Measurements from ENCODE around the gene ATP10A. TPM values are rescaled to one million over a fixed set of nuclear protein-coding genes. Genes with fewer than 3 reads are reported as not detected.

Gene ATP10A
- total RNA-seq, 1 donor from 2014 or later, result 71.9 TPM

- no peak overlapping the region for H3K27ac Mint-ChIP-seq (ENCODE audit: unreplicated experiment)
- no peak for DNase-seq (ENCODE audit: extremely low spot score, unreplicated experiment)
- no peaks in the 10 kb centered on the region for H3K27me3 Mint-ChIP-seq (ENCODE audit: unreplicated experiment)
- no peak for TF ChIP-seq CTCF (IDR thresholded peaks at IDR 0.05)
- H3K4me1 Mint-ChIP-seq (ENCODE audit: unreplicated experiment), result peaks cover 11% of the 10 kb centered on the region
- H3K4me3 Mint-ChIP-seq (ENCODE audit: unreplicated experiment), result no peak overlapping the region
- H3K9me3 Mint-ChIP-seq (ENCODE audit: unreplicated experiment), result no peaks in the 10 kb centered on the region
- peaks cover 52% of the 10 kb centered on the region for H3K36me3 Mint-ChIP-seq (ENCODE audit: unreplicated experiment)
These were observed 143.8 kb downstream of the ATP10A start for GRCh38 chr15:25719101-25719985.

DNA sequence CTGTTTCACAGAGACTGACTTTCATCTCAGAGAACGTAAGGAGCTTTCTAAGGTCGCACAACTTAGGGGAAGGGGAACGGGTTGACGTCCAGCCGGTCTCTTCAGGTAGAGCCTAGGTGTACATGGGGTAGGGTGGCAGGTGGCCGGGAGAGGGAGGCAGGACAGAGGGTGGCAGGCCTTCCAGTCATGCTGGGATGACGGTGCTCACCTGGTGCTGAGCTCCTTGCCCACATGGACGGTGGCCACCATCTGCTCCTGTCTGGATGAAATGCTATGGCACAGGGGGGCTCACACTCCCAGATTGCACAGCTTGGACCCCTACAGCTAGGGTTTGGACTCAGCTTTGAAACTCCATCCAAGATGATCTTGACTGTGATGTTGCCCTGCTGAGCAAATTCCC is 144.5 kb downstream of the ATP10A start:
- Mint-ChIP-seq H3K27me3 (ENCODE audit: unreplicated experiment) (no peaks in the 10 kb centered on the region), H3K4me1 (ENCODE audit: unreplicated experiment) (peaks cover 11% of the 10 kb centered on the region), H3K27ac (ENCODE audit: unreplicated experiment) (no peak overlapping the region), H3K36me3 (ENCODE audit: unreplicated experiment) (peaks cover 50% of the 10 kb centered on the region), H3K9me3 (ENCODE audit: unreplicated experiment) (no peaks in the 10 kb centered on the region), H3K4me3 (ENCODE audit: unreplicated experiment) (no peak overlapping the region)
- no peak for DNase-seq (ENCODE audit: extremely low spot score, unreplicated experiment)
- no peak for TF ChIP-seq CTCF (IDR thresholded peaks at IDR 0.05)

GRCh38 chr15:25718169-25718536 is 145.0 kb downstream of the ATP10A start:
- H3K9me3 Mint-ChIP-seq (ENCODE audit: unreplicated experiment), result no peaks in the 10 kb centered on the region
- no peak for DNase-seq (ENCODE audit: extremely low spot score, unreplicated experiment)
- TF ChIP-seq CTCF (IDR thresholded peaks at IDR 0.05), result no peak
- H3K27me3 Mint-ChIP-seq (ENCODE audit: unreplicated experiment), result no peaks in the 10 kb centered on the region
- no peak overlapping the region for H3K27ac Mint-ChIP-seq (ENCODE audit: unreplicated experiment)
- H3K4me3 Mint-ChIP-seq (ENCODE audit: unreplicated experiment), result no peak overlapping the region
- peaks cover 51% of the 10 kb centered on the region for H3K36me3 Mint-ChIP-seq (ENCODE audit: unreplicated experiment)
- H3K4me1 Mint-ChIP-seq (ENCODE audit: unreplicated experiment), result peaks cover 10% of the 10 kb centered on the region

GRCh38 chr15:25717457-25718168 is 145.5 kb downstream of the ATP10A start:
- TF ChIP-seq CTCF (IDR thresholded peaks at IDR 0.05), result no peak
- no peaks in the 10 kb centered on the region for H3K9me3 Mint-ChIP-seq (ENCODE audit: unreplicated experiment)
- H3K27ac Mint-ChIP-seq (ENCODE audit: unreplicated experiment), result peak overlapping the region; percentile 31
- peaks cover 50% of the 10 kb centered on the region for H3K36me3 Mint-ChIP-seq (ENCODE audit: unreplicated experiment)
- no peak for DNase-seq (ENCODE audit: extremely low spot score, unreplicated experiment)
- peaks cover 7% of the 10 kb centered on the region for H3K4me1 Mint-ChIP-seq (ENCODE audit: unreplicated experiment)
- no peaks in the 10 kb centered on the region for H3K27me3 Mint-ChIP-seq (ENCODE audit: unreplicated experiment)
- no peak overlapping the region for H3K4me3 Mint-ChIP-seq (ENCODE audit: unreplicated experiment)

- Mint-ChIP-seq H3K27me3 (ENCODE audit: unreplicated experiment) (no peaks in the 10 kb centered on the region), H3K4me1 (ENCODE audit: unreplicated experiment) (peaks cover 4% of the 10 kb centered on the region), H3K36me3 (ENCODE audit: unreplicated experiment) (peaks cover 50% of the 10 kb centered on the region), H3K9me3 (ENCODE audit: unreplicated experiment) (no peaks in the 10 kb centered on the region), H3K27ac (ENCODE audit: unreplicated experiment) (peak overlapping the region; percentile 31), H3K4me3 (ENCODE audit: unreplicated experiment) (no peak overlapping the region)
- no peak for DNase-seq (ENCODE audit: extremely low spot score, unreplicated experiment)
- no peak for TF ChIP-seq CTCF (IDR thresholded peaks at IDR 0.05)
These were observed 146.0 kb downstream of the ATP10A start for GRCh38 chr15:25717127-25717456.

All from osteocyte (in vitro differentiated cells).